Loucy (cell line): ENCODE measurements around the gene NRXN3.

Experiments
- H2AFZ ChIP-seq: fragments of 200-600 bp; sonication (generic); 2 replicates; pipeline ENCODE4 v1.6.0; 2016; ENCODE audit warnings: antibody characterized with exemption, mild to moderate bottlenecking, low read length, moderate library complexity
- H3F3A ChIP-seq: fragments of 200-600 bp; 2 replicates; pipeline ENCODE4 v1.6.0; 2016; ENCODE audit warnings: antibody characterized with exemption, low read depth, mild to moderate bottlenecking
- H3K27me3 ChIP-seq: fragments of 200-600 bp; sonication (generic); 2 replicates; pipeline ENCODE4 v1.6.1; 2014; ENCODE audit warnings: low read length, mild to moderate bottlenecking; ENCODE audit not compliant: insufficient read depth, poor library complexity, severe bottlenecking
- H3K36me3 ChIP-seq: fragments of 200-600 bp; sonication (generic); 2 replicates; pipeline ENCODE4 v1.6.1; 2016; ENCODE audit warnings: low read length; ENCODE audit not compliant: insufficient read depth
- H3K4me1 ChIP-seq: fragments of 200-600 bp; sonication (generic); 2 replicates; pipeline ENCODE4 v1.5.1; 2014; ENCODE audit warnings: low read length, mild to moderate bottlenecking; ENCODE audit not compliant: insufficient read depth, poor library complexity, severe bottlenecking
- H3K4me2 ChIP-seq: fragments of 200-600 bp; sonication (generic); 2 replicates; pipeline ENCODE4 v1.6.0; 2014; ENCODE audit warnings: antibody characterized with exemption, low read length, low read depth, mild to moderate bottlenecking; ENCODE audit not compliant: poor library complexity, severe bottlenecking
- H3K4me3 ChIP-seq: fragments of 200-600 bp; sonication (generic); 2 replicates; pipeline ENCODE4 v1.5.1; 2014; ENCODE audit warnings: low read length, mild to moderate bottlenecking, mixed read lengths; ENCODE audit not compliant: poor library complexity, severe bottlenecking
- H3K79me2 ChIP-seq: fragments of 200-600 bp; sonication (generic); 2 replicates; pipeline ENCODE4 v1.6.1; 2014; ENCODE audit warnings: low read length; ENCODE audit not compliant: insufficient read depth
- H3K9ac ChIP-seq: fragments of 200-600 bp; sonication (generic); 2 replicates; pipeline ENCODE4 v1.6.0; 2014; ENCODE audit warnings: mild to moderate bottlenecking, low read depth, low read length, moderate library complexity; ENCODE audit not compliant: poor library complexity, severe bottlenecking
- H3K9me2 ChIP-seq: fragments of 200-600 bp; sonication (generic); replicated peaks from 2 replicates; pipeline ENCODE4 v1.6.1; 2016; ENCODE audit warnings: low read depth, low read length, mixed read lengths
- H3K9me3 ChIP-seq: fragments of 200-600 bp; sonication (generic); 2 replicates; pipeline ENCODE4 v1.6.1; 2014; ENCODE audit warnings: mild to moderate bottlenecking, antibody characterized with exemption, low read length, low read depth; ENCODE audit not compliant: insufficient read depth
- H4K20me1 ChIP-seq: fragments of 200-600 bp; sonication (generic); 2 replicates; pipeline ENCODE4 v1.6.0; 2014; ENCODE audit warnings: antibody characterized with exemption, low read length, mild to moderate bottlenecking; ENCODE audit not compliant: insufficient read depth, poor library complexity, severe bottlenecking
- EZH2phosphoT487 ChIP-seq: fragments of 200-600 bp; IDR thresholded peaks from 2 replicates; pipeline ENCODE4 v1.6.1; 2018; ENCODE audit warnings: antibody characterized with exemption, mild to moderate bottlenecking, moderate library complexity, borderline replicate concordance
- TF ChIP-seq, protein P1 (sequence below): fragments of 200-600 bp; sonication (generic); conservative IDR thresholded peaks from 2 replicates; pipeline ENCODE4 v1.5.1; 2014; ENCODE audit warnings: mild to moderate bottlenecking, antibody characterized with exemption, low read length

The NRXN3 gene

DNA sequence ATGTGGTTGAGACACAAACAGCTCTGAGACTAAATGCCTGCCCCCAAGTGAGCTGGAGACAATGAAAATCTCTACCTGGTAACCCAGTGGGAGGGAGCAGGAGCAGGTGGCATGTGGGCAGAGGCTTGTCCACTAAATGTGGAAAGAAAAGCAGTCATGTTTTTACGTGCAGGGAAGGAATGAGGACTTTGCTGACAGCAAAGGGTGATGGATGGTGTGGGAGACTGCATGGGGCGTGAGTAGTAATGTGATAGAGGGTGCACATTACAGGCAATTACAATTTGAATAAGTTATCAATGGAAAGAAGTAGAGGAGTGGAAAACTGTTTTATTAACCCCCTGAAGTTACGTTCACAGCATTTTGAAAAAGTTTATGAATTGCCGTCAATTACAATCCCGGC is 176.6 kb downstream of the NRXN3 start:
- no peak overlapping the region for H3K4me2 ChIP-seq
- no peaks in the 10 kb centered on the region for H4K20me1 ChIP-seq
- H3K36me3 ChIP-seq, result no peaks in the 10 kb centered on the region
- no peak overlapping the region for H3K9ac ChIP-seq
- no peak overlapping the region for H3K4me3 ChIP-seq
- H3K9me2 ChIP-seq, result no peaks in the 10 kb centered on the region
- no peaks in the 10 kb centered on the region for H3K9me3 ChIP-seq
- TF ChIP-seq, protein P1, sequence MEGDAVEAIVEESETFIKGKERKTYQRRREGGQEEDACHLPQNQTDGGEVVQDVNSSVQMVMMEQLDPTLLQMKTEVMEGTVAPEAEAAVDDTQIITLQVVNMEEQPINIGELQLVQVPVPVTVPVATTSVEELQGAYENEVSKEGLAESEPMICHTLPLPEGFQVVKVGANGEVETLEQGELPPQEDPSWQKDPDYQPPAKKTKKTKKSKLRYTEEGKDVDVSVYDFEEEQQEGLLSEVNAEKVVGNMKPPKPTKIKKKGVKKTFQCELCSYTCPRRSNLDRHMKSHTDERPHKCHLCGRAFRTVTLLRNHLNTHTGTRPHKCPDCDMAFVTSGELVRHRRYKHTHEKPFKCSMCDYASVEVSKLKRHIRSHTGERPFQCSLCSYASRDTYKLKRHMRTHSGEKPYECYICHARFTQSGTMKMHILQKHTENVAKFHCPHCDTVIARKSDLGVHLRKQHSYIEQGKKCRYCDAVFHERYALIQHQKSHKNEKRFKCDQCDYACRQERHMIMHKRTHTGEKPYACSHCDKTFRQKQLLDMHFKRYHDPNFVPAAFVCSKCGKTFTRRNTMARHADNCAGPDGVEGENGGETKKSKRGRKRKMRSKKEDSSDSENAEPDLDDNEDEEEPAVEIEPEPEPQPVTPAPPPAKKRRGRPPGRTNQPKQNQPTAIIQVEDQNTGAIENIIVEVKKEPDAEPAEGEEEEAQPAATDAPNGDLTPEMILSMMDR, result no peak
- no peak for TF ChIP-seq EZH2phosphoT487
- H3K4me1 ChIP-seq, result no peaks in the 10 kb centered on the region
- no peaks in the 10 kb centered on the region for H3K27me3 ChIP-seq
- no peaks in the 10 kb centered on the region for H3K79me2 ChIP-seq
- no peaks in the 10 kb centered on the region for H3F3A ChIP-seq
- H2AFZ ChIP-seq, result no peak overlapping the region

DNA sequence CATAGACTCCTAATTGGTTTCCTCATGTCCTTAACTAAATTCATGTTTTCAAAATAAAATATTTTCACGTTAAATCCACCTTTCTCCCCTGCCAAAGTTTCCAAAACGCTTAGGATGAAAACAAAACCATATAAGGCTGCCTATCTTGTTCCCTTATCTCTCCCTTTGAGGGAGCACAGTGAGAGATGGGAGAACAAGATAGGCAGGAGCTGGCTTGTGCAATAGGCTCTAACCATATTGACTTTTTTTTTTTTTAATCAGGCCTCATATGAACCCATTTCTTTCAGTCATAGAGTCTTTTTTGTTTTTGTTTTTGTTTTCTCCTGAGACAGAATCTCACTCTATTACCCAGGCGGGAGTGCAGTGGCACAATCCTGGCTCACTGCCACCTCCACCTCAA is 184.9 kb downstream of the NRXN3 start:
- Histone ChIP-seq H3K27me3 (no peaks in the 10 kb centered on the region), H3K79me2 (no peaks in the 10 kb centered on the region), H4K20me1 (no peaks in the 10 kb centered on the region), H3K4me2 (no peak overlapping the region), H3F3A (no peaks in the 10 kb centered on the region), H3K9me3 (no peaks in the 10 kb centered on the region), H3K9me2 (no peaks in the 10 kb centered on the region), H3K4me1 (no peaks in the 10 kb centered on the region), H3K4me3 (no peak overlapping the region), H2AFZ (no peak overlapping the region), H3K36me3 (no peaks in the 10 kb centered on the region), H3K9ac (no peak overlapping the region)
- TF ChIP-seq, protein P1, result no peak
- TF ChIP-seq EZH2phosphoT487, result no peak

DNA sequence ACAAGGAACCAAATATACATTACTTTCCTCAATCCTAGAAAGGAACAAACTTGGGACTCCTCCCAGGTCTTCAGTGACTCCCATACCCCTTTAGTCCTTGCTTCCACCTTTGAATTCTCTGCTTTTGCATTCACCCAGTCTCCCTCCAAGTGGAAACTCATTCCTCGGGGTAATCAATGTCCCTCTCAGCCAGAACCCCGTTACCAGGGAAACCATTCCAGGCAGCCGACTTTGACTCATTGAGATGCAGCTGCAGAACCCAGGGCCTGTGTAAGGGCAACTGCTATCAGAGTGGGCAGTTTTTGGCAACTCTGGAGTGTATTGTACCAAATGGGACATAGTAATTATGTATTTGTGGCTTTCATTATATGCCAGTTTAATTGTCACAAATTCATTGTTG is 186.2 kb downstream of the NRXN3 start:
- no peak overlapping the region for H3K4me3 ChIP-seq
- no peaks in the 10 kb centered on the region for H3K36me3 ChIP-seq
- TF ChIP-seq, protein P1, result no peak
- TF ChIP-seq EZH2phosphoT487, result no peak
- H3K9me2 ChIP-seq, result no peaks in the 10 kb centered on the region
- no peaks in the 10 kb centered on the region for H3K4me1 ChIP-seq
- H3K9me3 ChIP-seq, result no peaks in the 10 kb centered on the region
- no peaks in the 10 kb centered on the region for H3K27me3 ChIP-seq
- no peaks in the 10 kb centered on the region for H4K20me1 ChIP-seq
- no peak overlapping the region for H3K9ac ChIP-seq
- H2AFZ ChIP-seq, result no peak overlapping the region
- H3F3A ChIP-seq, result no peaks in the 10 kb centered on the region
- no peaks in the 10 kb centered on the region for H3K79me2 ChIP-seq
- H3K4me2 ChIP-seq, result no peak overlapping the region
